ENCODE measurements around the gene HLCS. TPM values are rescaled to one million over a fixed set of nuclear protein-coding genes. Genes with fewer than 3 reads are reported as not detected.
A peak's percentile ranks its signal among the peaks of the same experiment; 100 is the strongest.

HLCS gene
- total RNA-seq, 1 experiment from 2014 or later: 8.5 TPM

DNA sequence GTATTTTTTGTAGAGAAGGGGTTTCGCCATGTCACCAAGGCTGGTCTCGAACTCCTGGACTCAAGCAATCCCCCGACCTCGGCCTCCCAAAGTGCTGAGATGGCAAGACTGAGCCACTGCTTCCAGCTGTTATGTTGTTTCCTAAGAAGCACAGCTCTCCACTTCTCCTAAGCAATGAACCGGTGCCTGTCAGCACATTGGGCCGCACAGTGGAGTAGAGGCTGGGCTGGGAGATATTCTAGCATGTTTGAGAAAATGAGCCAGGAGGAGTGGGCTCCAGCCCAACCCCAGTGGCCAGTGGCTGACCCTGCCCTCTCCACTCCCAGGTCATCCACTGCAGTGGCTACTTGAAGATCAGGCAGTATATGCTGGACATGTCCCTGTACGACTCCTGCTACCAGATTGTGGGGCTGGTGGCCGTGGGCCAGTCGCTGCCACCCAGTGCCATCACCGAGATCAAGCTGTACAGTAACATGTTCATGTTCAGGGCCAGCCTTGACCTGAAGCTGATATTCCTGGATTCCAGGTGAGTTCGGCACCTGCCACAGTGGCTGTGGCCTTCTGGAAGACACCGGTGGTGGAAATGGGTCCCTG, 240.6 kb downstream of the HLCS start:
- DNase-seq (ENCODE audit: low spot score): no peak

DNA sequence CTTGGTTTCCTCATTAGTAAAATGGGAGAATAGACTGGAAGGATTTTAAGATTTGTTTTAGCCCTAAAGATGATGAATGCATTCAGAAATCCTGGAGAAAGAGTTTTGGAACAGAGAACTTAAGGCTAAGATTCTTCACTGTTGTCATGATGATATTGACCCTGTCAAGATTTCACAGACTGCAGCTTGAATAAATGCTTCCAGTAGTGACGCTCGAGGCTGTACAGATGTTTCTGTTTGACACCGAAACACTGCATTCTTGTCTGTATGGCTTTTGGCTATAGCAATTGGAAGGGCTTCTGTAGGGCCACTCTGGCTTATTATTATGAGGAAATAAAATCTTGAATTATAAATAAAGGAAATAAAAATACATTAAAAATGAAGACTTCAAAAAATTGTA, 241.8 kb downstream of the HLCS start:
- DNase-seq (ENCODE audit: low spot score): no peak

DNA sequence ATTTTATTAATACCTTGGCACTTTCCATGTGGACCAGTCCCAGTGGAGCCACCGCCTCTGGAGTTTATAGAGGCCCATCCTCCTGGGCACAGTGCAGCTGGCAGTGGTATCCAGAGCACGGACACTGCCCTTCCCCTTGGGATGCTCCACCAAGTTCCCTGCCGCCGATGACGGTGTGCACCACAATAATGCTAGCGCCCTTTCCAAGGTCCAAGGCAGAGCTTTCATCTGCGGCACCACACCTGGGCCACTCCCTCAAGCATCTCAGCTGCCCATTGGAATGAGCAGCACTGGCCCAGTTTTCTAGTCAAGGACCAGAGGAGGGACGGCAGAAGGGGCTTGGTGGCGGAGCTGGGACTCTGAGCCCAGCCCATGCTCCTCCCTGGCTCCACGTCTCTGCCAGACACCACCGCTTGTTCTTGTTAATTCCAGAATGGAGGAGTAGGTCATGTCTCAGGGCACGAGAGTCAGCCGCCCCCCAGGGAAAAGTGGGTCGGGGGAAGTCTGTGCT, 243.0 kb downstream of the HLCS start:
- no peak for DNase-seq (ENCODE audit: low spot score)

DNA sequence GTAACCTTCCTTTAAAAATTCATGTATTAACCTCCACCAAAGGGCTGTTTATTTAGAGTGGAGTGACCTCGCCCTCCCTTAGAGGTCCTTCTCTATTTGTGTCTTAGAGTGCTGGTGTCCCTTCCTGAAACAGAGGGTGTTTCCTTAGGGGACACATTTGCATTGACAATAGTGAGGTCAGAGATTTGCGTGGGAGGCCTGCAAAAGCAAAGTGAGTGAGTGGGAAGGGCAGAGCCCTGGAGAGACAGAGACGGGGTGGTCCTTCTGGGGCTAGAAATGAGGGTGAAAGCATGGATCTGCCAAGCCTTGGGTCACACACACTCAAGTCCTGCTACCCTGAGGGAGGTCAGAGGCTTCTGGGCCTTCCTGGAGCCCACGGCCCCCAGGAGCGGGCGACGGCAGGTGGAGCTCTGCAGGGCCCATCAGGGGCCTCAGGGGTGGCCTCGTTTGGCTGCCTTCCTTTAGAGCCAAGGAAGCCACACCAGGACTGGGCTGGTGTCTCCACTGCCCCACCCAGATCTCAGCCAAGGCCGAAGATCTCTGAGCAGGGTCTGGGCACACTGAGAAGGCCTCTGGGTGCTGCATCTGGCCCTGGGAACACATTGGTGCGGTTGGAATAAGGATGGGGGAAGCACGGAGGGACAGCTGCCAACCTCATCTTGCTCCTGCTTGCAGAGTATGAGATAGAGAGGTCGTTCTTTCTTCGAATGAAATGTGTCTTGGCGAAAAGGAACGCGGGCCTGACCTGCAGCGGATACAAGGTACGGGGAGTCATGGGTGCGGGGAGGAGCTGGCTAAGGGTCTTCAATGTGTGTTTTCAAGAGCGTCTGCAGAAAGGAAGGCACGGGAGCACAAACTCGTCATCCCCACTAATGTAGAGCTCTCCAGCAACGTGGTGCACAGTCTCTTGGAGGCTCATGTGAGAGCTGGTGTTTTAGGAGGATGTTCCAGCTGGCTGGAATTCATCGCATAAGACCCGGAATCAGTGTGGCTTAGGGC, 243.8 kb downstream of the HLCS start:
- no peak for DNase-seq (ENCODE audit: low spot score)

DNA sequence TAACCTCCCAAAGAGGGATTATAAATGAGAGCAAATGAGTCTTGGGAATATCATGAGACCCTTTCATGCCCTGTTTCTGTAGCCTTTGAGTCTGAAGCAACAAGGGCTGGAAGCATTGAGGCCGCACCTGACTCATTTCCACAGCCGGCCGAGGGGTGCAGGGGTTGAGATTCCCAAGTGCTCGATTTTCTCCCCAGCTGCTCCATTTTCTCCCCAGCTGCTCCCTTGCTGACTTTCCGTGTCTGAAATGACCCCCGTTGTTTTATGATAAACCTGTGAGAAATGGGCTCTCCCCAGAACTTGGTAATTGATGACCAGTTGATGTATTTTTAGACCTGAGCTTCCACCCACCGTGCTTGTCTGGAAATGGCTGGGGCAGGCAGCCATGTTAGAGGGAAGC, 244.7 kb downstream of the HLCS start:
- no peak for DNase-seq (ENCODE audit: low spot score)

DNA sequence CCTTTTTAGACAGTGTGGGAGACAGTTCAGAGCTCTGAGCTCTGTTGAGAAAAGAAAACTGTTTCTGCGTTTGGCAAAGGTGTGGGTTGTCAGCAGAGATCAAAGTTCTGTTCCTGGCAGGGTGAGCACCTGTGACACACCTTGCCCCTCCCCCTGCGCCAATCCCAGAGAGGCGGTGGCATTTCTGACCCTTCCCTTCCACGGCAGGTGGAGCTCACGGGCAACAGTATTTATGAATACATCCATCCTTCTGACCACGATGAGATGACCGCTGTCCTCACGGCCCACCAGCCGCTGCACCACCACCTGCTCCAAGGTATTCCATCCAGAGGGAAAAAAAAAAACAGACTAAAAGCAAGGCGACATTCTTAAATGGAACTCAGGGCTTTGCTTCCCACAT, 246.9 kb downstream of the HLCS start:
- peak; percentile 72 for DNase-seq (ENCODE audit: low spot score)

DNA sequence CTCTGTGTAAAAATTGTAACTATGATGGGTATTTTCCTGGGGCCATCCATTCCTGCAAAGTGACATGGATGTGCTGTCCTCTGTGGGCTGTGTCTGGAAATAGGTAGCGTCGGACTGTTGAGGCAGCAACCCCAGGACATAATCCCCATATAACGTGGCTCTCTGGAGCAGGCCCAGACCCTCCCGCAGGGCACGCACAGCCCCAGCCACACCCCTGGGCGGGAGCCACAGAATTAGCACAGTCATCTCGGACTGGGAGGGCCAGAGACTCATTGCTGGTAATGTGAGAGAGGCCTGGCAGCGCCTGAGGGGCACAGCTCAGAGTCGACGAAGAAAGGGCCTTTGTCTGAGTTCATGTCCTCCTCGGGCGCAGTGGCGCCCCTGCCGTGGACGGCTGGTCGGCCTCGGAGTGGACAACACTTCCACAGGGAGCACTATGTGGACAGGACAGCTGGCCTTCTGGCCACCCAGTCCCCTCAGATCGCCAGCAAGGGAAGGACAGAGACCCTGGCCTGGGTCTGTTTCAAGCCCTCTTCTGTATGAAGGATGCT, 247.4 kb downstream of the HLCS start:
- peak; percentile 62 for DNase-seq (ENCODE audit: low spot score)

DNA sequence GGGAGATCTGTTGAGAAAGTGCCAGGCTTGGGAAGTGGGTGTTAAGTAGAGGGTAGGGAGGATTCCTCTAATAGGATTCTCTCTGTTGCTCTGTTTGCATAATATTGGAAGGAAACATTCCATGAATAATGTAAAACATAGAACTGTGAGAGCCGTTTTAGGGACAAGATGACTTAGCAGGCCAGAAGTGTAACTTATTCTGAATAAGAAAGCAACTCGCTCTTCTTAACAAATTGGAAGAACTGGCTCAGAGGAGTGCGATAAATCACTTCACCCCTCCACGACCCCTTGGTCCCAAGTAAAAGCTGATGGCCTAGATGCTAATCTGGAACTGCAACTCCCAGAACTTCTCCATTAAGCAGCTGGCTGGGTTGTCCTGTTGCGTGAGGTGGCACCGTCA, 248.5 kb downstream of the HLCS start:
- DNase-seq (ENCODE audit: low spot score): peak; percentile 1

DNA sequence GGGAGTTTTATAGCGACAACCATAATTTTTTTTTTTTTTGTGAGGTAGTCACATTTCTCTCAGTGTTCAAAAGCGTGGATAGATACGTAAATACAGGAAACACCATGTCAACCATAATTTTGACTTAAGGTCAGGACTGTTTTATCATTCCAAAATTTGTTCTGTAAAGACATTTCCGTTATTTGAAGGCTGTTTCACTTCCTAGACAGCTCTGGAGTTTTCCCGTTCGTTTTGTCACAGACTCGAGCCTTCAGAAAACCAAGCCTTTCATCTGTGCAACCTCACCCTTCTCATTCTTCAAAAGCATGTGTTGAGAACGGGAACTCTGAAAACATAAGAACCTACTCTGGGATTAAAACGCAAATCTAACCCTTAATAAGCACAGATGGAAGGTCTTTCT, 249.6 kb downstream of the HLCS start:
- no peak for DNase-seq (ENCODE audit: low spot score)

DNA sequence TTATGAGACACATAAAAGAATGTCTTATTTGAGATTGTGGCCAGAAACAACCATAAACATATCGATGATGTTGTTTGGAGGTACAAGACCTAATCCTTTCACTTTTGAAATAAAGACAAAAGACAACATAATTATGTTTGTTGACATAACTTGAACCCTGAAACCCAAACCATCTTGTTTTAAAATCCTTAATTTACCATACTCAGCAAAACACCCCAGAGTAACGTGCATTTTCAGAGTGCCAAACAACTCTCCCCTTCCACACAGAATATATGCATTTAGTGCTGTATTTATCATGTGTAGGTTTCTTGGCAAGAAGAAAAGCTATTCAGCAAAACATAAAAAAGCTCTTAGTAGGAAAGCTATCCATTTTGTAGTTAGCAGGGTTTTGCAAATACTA, 250.1 kb downstream of the HLCS start:
- DNase-seq (ENCODE audit: low spot score): no peak

DNA sequence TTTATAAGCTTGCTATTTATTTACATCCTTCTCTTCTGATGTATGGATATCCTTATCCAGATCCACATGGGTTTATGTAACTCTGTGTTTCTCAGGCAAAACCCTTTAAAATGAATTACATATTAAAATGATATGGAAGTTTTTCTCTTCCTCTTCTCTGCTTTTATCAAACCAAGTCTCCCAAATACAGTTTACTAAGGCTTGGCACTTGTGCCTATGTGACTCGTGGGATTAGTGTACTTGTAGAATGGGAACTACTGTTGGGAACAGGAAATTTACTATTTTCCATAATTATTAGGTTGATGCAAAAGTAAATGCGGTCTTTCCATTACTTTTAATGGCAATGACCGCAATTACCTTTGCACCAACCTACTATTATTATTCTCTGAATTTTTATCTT, 252.7 kb downstream of the HLCS start:
- DNase-seq (ENCODE audit: low spot score): no peak

DNA sequence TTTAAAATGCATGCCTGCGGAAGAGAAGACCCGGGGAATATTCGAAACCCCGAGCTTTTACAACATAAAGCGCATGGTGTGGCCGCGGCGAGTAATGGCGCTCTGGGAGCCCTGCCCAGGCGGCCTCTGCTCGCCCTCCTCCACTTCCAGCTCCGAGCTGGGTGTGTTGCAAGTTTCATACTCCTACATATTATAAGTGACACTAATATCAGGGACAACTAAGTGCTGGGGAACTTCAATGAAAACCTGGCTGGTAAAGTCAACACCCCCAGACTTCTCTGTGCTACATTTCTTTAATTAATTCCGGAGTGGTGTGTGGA, 255.8 kb downstream of the HLCS start:
- DNase-seq (ENCODE audit: low spot score): no peak

DNA sequence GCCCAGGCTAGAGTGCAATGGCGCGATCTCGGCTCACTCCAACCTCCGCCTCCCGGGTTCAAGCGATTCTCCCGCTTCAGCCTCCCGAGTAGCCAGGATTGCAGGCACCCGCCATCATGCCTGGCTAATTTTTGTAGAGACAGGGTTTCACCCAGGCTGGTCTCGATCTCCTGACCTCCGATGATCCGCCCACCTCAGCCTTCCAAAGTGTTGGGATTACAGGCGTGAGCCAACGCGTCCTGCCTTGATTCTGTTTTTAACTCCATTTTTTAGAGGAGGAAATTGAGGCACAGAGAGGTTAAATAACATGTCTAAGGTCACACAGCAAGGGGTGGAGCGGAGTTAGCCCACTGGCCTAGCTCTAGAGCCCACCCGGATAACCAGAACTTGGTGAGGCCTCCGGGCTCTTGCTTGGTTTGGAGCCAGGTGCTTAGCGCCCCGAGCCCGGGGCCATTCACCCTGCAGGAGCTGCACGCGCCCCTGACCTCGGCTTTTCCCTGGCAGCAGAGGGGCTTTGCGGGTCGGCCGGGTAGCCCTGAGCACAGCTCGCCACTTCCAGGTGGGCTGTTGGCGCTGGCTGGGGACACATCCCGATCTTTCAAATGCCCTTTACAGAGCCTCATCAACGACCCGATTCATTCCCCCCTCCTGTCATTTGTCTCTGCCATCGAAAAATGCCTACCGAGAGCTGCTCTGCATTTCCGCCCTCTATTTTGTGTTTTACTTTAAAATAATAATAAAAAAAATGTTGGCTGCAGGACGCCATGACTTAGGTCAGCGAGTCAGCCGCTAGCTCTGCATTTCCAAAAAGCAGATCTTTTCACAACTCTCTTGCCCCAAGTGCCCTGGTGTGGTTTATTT, 256.4 kb downstream of the HLCS start:
- no peak for DNase-seq (ENCODE audit: low spot score)

DNA sequence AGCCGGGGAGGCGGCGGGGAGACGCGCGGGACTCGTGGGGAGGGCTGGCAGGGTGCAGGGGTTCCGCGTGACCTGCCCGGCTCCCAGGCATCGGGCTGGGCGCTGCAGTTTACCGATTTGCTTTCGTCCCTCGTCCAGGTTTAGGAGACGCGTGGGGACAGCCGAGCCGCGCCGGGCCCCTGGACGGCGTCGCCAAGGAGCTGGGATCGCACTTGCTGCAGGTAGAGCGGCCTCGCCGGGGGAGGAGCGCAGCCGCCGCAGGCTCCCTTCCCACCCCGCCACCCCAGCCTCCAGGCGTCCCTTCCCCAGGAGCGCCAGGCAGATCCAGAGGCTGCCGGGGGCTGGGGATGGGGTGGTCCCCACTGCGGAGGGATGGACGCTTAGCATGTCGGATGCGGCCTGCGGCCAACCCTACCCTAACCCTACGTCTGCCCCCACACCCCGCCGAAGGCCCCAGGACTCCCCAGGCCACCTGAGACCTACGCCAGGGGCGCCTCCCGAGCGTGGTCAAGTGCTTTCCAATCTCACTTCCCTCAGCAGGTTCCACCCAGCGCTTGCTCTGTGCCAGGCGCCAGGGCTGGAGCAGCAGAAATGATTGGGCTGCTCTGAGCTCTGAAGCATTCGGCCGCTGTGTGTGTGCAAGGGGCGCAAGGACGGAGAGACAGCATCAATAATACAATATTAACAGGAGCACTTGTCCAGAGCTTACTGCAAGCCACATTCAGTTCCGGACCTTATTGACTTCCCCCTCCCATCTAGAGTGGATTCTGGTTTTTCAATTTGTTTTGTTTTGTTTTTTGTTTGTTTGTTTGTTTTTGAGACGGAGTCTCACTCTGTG, 257.2 kb downstream of the HLCS start:
- no peak for DNase-seq (ENCODE audit: low spot score)

DNA sequence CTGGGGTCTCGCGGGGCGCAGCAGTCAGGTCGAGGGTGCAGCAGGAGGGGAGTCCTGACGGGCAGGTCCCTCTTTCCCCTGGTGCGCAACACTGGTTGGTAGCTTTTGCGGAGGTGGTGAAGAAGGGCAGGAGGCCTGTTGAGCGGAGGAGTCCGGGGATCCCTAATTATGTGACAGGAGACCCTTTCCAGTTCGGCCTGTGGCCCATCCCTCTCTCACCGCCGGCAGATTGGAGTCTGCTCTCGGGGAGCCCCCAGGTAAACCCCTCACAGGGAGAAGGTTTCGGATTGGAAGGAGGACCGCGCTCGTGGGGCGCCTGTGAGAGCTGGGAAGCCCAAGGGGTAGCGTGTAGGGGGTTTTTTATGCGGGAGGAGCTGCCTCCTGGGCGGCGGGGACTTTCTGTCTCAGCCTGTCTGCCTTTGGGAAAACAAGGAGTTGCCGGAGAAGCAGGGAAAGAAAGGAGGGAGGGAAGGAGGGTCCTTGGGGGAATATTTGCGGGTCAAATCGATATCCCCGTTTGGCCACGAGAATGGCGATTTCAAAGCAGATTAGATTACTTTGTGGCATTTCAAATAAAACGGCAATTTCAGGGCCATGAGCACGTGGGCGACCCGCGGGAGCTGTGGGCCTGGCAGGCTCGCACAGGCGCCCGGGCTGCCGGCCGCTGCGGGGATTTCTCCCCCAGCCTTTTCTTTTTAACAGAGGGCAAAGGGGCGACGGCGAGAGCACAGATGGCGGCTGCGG, 258.0 kb downstream of the HLCS start:
- no peak for DNase-seq (ENCODE audit: low spot score)

DNA sequence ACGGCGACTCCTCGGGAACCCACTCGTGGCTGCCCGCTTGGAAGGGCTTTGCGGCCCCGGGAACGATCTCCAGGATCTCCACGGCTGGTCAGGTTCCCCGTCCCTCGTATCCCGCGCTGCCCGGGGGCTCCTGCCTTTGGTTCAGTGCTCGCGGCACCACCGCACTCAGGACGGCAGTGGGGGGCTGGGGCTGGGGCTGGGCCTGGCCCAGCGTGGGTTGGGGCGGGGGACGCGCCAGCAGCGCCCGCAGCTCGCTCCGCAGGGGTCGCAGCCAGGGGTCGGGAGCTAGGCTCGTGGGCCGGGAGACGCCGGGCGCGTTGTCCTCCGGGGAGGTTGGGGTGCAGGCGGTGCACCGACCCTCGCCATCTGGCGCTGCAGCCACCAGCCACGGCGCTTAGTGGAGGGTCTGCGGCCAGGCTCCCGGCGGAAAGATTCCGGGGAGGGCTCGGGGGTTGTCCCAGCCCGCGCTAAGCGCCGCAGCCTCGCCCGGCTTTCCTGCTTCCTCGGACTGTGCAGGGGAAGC, 258.6 kb downstream of the HLCS start:
- DNase-seq (ENCODE audit: low spot score): no peak

DNA sequence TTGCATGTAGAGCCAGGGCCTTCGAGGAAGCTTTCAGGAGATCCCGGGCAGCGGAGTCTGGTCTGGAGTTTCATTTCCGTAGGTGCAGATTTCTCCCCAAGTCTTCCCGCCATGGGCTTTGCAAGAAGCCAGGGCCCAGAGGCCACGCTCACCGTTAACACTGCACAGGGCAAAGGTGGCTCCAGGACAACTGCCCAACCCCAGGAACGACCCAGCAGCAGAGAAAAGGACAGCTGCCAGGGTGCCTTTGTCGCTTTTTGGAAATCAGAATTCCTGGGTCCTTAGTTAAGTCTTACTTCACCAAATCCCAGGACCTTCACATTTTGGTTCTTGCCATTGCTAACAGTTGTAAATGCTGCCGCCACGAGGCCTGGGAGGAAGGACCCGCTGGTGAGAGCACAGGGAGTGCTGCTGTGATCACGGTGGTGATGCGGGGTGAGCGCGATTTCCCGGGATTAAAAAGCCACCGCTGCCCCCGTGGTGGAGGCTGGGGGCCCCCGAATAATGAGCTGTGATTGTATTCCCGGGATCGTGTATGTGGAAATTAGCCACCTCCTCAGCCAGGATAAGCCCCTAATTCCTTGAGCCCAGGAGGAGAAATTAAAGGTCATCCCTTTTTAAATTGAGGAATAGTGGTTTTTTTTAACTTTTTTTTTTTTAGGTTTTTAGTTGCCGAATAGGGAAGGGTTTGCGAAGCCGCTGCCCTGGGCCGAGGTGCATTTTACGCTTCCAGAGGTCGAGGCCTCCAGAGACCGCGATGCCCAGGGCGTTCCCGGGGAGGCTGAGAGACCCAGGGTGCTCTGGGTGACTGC, 259.3 kb downstream of the HLCS start:
- no peak for DNase-seq (ENCODE audit: low spot score)

DNA sequence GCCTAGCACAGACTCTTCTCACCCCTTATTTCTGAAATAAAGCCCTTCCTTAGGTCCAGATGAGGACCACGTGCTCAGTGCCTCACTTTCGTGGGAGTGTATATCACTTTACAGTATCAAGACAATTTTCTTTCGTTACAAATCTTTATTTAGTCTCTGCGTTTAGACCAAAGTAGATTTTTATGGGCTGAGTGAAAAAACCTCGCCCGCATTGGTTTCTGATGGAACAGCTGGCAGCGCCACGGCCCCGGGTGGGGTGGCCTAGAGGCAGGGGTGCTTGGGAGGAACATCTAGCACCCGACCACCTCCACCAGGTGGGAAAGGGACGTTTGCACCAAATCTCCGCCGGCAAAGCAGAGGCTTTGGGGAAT, 260.0 kb downstream of the HLCS start:
- no peak for DNase-seq (ENCODE audit: low spot score)

Measured in HT-29 (cell line).